Panc1 (cell line): ENCODE data around the gene GLI3. TPM values are rescaled to one million over a fixed set of nuclear protein-coding genes. Genes with fewer than 3 reads are reported as not detected.

ENCODE experiments used
- ATAC-seq: fragments of 200-7000 bp; cut with Tn5 transposase; 2 replicates; pipeline ENCODE4 v1.9.1; 2020; ENCODE audit warnings: mild to moderate bottlenecking, moderate library complexity
- BruUV-seq: library from RNA; stranded (reverse); fragments of 400-500 nt; replicated peaks from 2 replicates; lab custom pipeline; 2021; lab: Mats Ljungman, UMichigan
- CTCF ChIA-PET: fragments of 300-600 bp; sonication (Branson Sonifier 250); formaldehyde crosslinking; loops from one replicate; lab custom pipeline; 2022; ENCODE audit warnings: antibody characterized with exemption; lab: Charles Lee
- POLR2A ChIA-PET: fragments of 300-600 bp; sonication (Branson Sonifier 250); formaldehyde crosslinking; loops from one replicate; lab custom pipeline; 2022; ENCODE audit warnings: antibody characterized with exemption; lab: Charles Lee
- DNase-seq: peaks from one replicate; pipeline ENCODE4 v3.0.0-alpha.2; 2010; ENCODE audit warnings: low read depth, low spot score
- H3K27ac ChIP-seq: 2 replicates; pipeline ENCODE4 v1.5.1; 2011; ENCODE audit warnings: mild to moderate bottlenecking, low read length, inconsistent platforms
- H3K27me3 ChIP-seq: fragments of 200-500 bp; sonication (Bioruptor generic); 2 replicates; pipeline ENCODE4 v1.6.0; 2014; ENCODE audit warnings: low read length, inconsistent platforms; ENCODE audit not compliant: control insufficient read depth, insufficient read depth
- H3K36me3 ChIP-seq: fragments of 200-500 bp; sonication (Bioruptor generic); 2 replicates; pipeline ENCODE4 v1.5.1; 2014; ENCODE audit warnings: inconsistent platforms, mild to moderate bottlenecking, low read length, moderate library complexity; ENCODE audit not compliant: control insufficient read depth, insufficient read depth
- H3K4me1 ChIP-seq: 2 replicates; pipeline ENCODE4 v1.5.1; 2011; ENCODE audit warnings: inconsistent platforms, mild to moderate bottlenecking, low read length, moderate library complexity; ENCODE audit not compliant: control insufficient read depth, insufficient read depth
- H3K4me3 ChIP-seq, 2 experiments: 2 replicates each; pipeline ENCODE4 v1.5.1; 2011 to 2012; ENCODE audit warnings: low read depth in 2 of 2, low read length in 2 of 2, mild to moderate bottlenecking in 2 of 2, inconsistent platforms in 1 of 2, moderate library complexity in 1 of 2
- H3K9me3 ChIP-seq: fragments of 200-500 bp; sonication (Bioruptor generic); 2 replicates; pipeline ENCODE4 v1.5.1; 2014; ENCODE audit warnings: low read depth, mild to moderate bottlenecking, inconsistent platforms, low read length, moderate library complexity; ENCODE audit not compliant: control insufficient read depth, insufficient read depth
- CTCF ChIP-seq: fragments of 450-650 bp; IDR thresholded peaks from 2 replicates; pipeline ENCODE4 v1.5.1; 2017; ENCODE audit warnings: mild to moderate bottlenecking
- POLR2AphosphoS5 ChIP-seq: IDR thresholded peaks from 2 replicates; pipeline ENCODE4 v1.6.1; 2012; ENCODE audit warnings: mild to moderate bottlenecking, low read depth, low read length, moderate library complexity
- REST ChIP-seq, 2 experiments: IDR thresholded peaks; 2 replicates each; pipeline ENCODE4 v1.6.1; 2011 to 2012; ENCODE audit warnings: low read depth in 2 of 2, control low read depth in 1 of 2, low read length in 1 of 2, mild to moderate bottlenecking in 1 of 2, moderate library complexity in 1 of 2; ENCODE audit not compliant: insufficient read depth in 1 of 2
- SIN3A ChIP-seq: IDR thresholded peaks from 2 replicates; pipeline ENCODE4 v1.6.1; 2012; ENCODE audit warnings: low read depth, mild to moderate bottlenecking, low read length, moderate library complexity, borderline replicate concordance; ENCODE audit not compliant: insufficient read depth
- TCF7L2 ChIP-seq: IDR thresholded peaks from 2 replicates; pipeline ENCODE4 v1.6.1; 2011; ENCODE audit warnings: mild to moderate bottlenecking, low read depth, low read length, inconsistent platforms
- in situ Hi-C: cut with HindIII; loops from 2 replicates; pipeline ENCODE4 v1.10.0; 2016; ENCODE audit warnings: low sequenced_read_pairs, low pct_unique_long_range_greater_than_20kb
- intact Hi-C: fragments of 100-400 bp; cut with micrococcal nuclease; formaldehyde crosslinking; loops from one replicate; pipeline ENCODE4 v1.10.0; 2022; ENCODE audit not compliant: unreplicated experiment
- total RNA-seq: library from RNA; stranded (reverse); gene quantifications from one replicate; pipeline ENCODE4 v1.2.1, GENCODE V29; 2021; ENCODE audit not compliant: unreplicated experiment

GLI3 gene
- total RNA-seq, 1 experiment from 2014 or later = 3.7 TPM

- ATAC-seq (no peak), DNase-seq (no peak)
- ChIA-PET CTCF (no interaction called here), POLR2A (no interaction called here)
- Histone ChIP-seq H3K27me3 (no peaks in the 10 kb centered on the region), H3K4me1 (no peaks in the 10 kb centered on the region), H3K27ac (no peak overlapping the region), H3K36me3 (no peaks in the 10 kb centered on the region), H3K4me3 (no peak overlapping the region), H3K9me3 (no peaks in the 10 kb centered on the region)
- intact Hi-C loops (no loop called here), in situ Hi-C loops (no loop called here)
- BruUV-seq = no TSS peak
- no peak for TF ChIP-seq REST (IDR thresholded peaks at IDR 0.05; ENCODE audit: insufficient read depth in 1 of 2, low read depth in 2 of 2, low read length in 1 of 2)
- no peak for TF ChIP-seq TCF7L2
- no peak for TF ChIP-seq POLR2AphosphoS5
- no peak for TF ChIP-seq CTCF
- no peak for TF ChIP-seq SIN3A
Observed at GRCh38 chr7:42262964-42263363, 26.0 kb upstream of the GLI3 start.

GRCh38 chr7:42254217-42254616, 17.2 kb upstream of the GLI3 start:
- TF ChIP-seq CTCF (no peak), REST (IDR thresholded peaks at IDR 0.05; ENCODE audit: insufficient read depth in 1 of 2, low read depth in 2 of 2, low read length in 1 of 2) (no peak), POLR2AphosphoS5 (no peak), SIN3A (no peak), TCF7L2 (no peak)
- ChIA-PET CTCF (no interaction called here), POLR2A (no interaction called here)
- no peaks in the 10 kb centered on the region for H3K9me3 ChIP-seq
- intact Hi-C loops = no loop called here
- no peak overlapping the region for H3K4me3 ChIP-seq
- no peak overlapping the region for H3K27ac ChIP-seq
- no peaks in the 10 kb centered on the region for H3K36me3 ChIP-seq
- no TSS peak for BruUV-seq
- ATAC-seq = no peak
- no peak for DNase-seq
- H3K4me1 ChIP-seq = no peaks in the 10 kb centered on the region
- in situ Hi-C loops = no loop called here
- H3K27me3 ChIP-seq = no peaks in the 10 kb centered on the region
